ES-I3 (cell line): ENCODE data around the gene PIGO.

Experiments used
- H3K36me3 ChIP-seq: 2 replicates; pipeline ENCODE4 v1.6.1; 2013; ENCODE audit warnings: mild to moderate bottlenecking, low read length, control low read depth, moderate library complexity; ENCODE audit not compliant: insufficient read depth
- H3K4me1 ChIP-seq: 2 replicates; pipeline ENCODE4 v1.6.1; 2013; ENCODE audit warnings: mild to moderate bottlenecking, control low read depth, low read length; ENCODE audit not compliant: insufficient read depth
- H3K9ac ChIP-seq: 2 replicates; pipeline ENCODE4 v1.6.1; 2013; ENCODE audit warnings: low read depth, mild to moderate bottlenecking, low read length, moderate library complexity
- H3K9me3 ChIP-seq: 2 replicates; pipeline ENCODE4 v1.6.1; 2013; ENCODE audit warnings: mild to moderate bottlenecking, low read length, moderate library complexity; ENCODE audit not compliant: control insufficient read depth, insufficient read depth

PIGO gene

DNA sequence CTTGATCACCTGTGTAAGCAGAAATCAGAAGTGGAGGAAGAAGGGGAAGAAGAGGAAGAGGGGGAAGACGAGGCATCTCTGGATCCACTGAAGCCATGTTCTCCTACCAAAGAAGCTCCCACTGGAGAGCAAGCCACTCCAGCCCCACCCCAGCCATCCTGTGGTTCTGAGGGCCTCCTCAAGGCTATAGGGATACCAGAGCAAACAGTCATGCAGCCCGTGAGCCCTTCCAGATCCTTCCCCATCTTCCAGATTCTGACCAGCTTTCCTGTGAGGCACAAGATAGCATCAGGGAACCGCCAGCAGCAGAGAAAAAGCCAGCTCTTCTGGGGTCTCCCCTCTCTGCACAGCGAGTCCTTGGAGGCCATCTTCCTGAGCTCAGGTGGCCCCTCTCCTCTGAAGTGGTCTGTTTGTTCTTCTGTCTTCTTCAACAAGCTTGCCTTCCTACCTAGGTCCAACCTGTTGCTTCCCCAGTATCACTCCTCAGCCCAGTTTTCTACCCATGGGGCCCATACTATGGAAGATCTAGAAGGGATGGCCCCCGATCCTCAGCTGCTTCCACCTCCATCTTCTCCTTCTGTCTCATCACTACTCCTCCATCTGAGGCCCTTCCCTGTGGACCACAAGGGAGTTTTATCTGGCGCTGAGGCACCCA lies 53.4 kb downstream of the PIGO start:
- no peak overlapping the region for H3K9ac ChIP-seq
- H3K9me3 ChIP-seq, result 0 out of 2 replicates have a peak, but pooled peaks cover 2% of the 10 kb centered on the region
- peaks cover 3% of the 10 kb centered on the region; the same call in 1 of the 2 replicates for H3K36me3 ChIP-seq
- H3K4me1 ChIP-seq, result peaks cover 8% of the 10 kb centered on the region; the same call in 1 of the 2 replicates

DNA sequence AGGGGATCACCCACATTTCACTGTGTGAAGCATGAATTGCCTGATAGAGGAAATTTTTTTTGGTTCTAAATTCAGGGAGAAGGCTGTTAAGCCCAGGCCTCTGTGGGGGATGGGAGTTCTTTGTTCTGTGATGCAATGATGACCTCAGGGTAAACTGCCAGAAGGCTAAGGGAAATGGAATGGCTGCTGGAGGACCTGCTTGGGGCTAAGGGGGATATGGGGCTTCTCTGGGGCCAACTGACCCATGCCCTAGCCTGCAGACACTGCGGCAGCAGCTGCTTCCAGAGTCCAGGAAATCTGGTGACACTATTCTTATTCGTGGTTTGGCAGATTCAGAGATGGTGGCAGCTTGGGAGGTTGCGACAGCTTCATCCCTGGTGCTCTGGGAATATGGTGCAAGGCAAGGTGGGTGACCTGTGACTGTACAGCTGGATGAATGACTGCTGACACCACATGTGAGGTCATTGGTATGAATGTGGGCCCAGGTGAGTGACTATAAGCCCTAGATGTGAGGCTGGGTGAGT lies 54.2 kb downstream of the PIGO start:
- Histone ChIP-seq H3K9ac (no peak overlapping the region), H3K9me3 (0 out of 2 replicates have a peak, but pooled peaks cover 2% of the 10 kb centered on the region), H3K36me3 (peaks cover 3% of the 10 kb centered on the region; the same call in 1 of the 2 replicates), H3K4me1 (peaks cover 8% of the 10 kb centered on the region; the same call in 1 of the 2 replicates)
